HAP-1 (cell line): Measurements from ENCODE around the gene SIGLEC6.

Experiments
- DNase-seq, 2 experiments: peaks; one replicate each; pipeline ENCODE4 v3.0.0-alpha.2; 2016 to 2020; ENCODE audit warnings: low spot score in 2 of 2
- H3K27me3 ChIP-seq: fragments of 250-450 bp; sonication (Bioruptor Pico); 2 replicates; pipeline ENCODE4 v1.5.1; 2020; ENCODE audit warnings: low read depth, mild to moderate bottlenecking, moderate library complexity
- H3K36me3 ChIP-seq: fragments of 250-450 bp; sonication (Bioruptor Pico); replicated peaks from 2 replicates; pipeline ENCODE4 v1.5.1; 2020; ENCODE audit warnings: mild to moderate bottlenecking
- H3K4me1 ChIP-seq: fragments of 250-450 bp; sonication (Bioruptor Pico); 2 replicates; pipeline ENCODE4 v1.5.1; 2020; ENCODE audit warnings: mild to moderate bottlenecking
- H3K4me3 ChIP-seq: fragments of 250-450 bp; sonication (Bioruptor Pico); 2 replicates; pipeline ENCODE4 v1.5.1; 2020; ENCODE audit warnings: mild to moderate bottlenecking, moderate library complexity
- H3K9me3 ChIP-seq: fragments of 250-450 bp; sonication (Bioruptor Pico); 2 replicates; pipeline ENCODE4 v1.5.1; 2020; ENCODE audit warnings: mild to moderate bottlenecking, moderate library complexity
- in situ Hi-C: fragments of 300-500 bp; cut with MboI; formaldehyde crosslinking; loops from 3 replicates; pipeline ENCODE4 v1.14.3; 2020; ENCODE audit warnings: low sequenced_read_pairs, inconsistent platforms, mixed read lengths

Gene SIGLEC6

GRCh38 chr19:51488491-51488890 lies 43.0 kb downstream of the SIGLEC6 start:
- in situ Hi-C loops: no loop called here

DNA sequence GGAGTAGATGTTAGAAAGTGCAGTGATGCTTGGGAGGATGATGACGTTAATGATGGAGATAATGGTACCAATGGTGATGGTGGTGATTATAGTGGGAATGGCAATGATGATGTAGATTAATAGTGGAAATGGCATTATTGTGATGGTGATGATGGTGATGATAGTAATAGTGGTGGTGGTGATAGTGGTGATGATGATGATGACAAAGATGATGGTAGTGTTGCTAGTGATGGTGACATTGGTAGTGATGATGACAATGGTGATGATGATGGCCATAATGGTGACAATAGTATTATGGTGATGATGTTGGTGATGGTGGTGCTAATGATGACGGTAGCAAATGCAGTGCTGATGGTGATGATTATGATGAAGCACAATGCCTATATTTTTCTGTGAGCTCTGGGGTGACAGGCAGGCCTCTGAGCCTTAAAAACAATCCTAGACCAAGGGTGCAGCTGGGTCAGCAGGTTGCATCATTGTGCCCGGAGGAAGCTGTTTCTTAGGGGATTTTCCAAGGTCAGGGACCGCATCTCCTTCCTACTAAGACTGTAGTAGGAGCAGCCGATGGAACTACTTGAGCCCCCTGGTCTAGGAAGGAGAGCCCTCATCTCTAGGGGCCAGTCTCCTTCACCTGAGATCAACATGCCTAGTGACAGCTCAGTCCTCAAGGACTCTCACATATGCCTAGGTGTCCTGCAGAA lies 45.4 kb downstream of the SIGLEC6 start:
- Histone ChIP-seq H3K9me3 (no peaks in the 10 kb centered on the region), H3K36me3 (no peaks in the 10 kb centered on the region), H3K27me3 (no peaks in the 10 kb centered on the region), H3K4me3 (no peak overlapping the region), H3K4me1 (no peaks in the 10 kb centered on the region)
- in situ Hi-C loops: no loop called here
- no peak for DNase-seq

More at GRCh38 chr19:51488491-51488890, 43.0 kb downstream of the SIGLEC6 start:
- DNase-seq: no peak
- Histone ChIP-seq H3K27me3 (no peaks in the 10 kb centered on the region), H3K4me3 (no peak overlapping the region), H3K9me3 (no peaks in the 10 kb centered on the region), H3K36me3 (no peaks in the 10 kb centered on the region), H3K4me1 (no peaks in the 10 kb centered on the region)

GRCh38 chr19:51480590-51480989 lies 50.9 kb downstream of the SIGLEC6 start:
- H3K4me1 ChIP-seq: no peaks in the 10 kb centered on the region
- DNase-seq: peak; percentile 4 to 58

DNA sequence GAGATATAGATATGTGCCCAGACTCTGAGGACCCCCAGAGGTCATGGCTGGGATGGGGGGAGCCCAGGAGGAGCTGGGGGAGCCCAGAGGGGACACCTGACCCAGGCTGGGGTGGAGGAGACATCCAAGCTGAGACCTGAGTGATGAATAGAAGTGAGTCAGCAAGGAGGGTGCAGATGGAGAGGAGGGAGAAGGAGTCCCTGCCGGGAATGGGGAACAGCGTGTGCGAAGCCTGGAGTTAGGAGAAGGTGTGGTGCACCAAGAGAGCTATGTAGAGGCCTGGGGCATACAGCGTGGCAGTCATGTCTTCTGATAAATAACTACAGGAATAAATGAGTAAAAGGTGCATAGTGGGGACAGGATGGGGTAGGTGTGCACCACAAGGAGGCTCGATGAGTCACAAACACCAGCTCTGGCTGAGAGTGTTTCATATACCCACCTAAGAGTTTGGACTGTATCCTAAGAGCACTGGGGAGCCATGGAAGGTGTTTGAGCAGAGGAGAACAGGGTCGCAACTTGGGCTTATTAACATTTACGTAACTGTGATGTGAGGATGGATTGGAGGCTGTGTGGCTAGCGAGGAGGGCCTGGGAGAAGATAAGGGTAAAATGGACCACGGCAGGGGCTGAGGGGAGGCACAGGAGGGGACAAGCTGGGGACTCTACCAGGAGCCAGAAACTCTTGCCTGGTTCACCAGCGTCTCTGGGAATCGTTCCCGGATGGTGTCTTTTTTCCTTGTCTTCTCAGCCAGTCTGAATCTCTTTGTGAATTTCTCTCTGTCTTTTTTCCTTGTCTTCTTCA lies 51.7 kb downstream of the SIGLEC6 start:
- no peak overlapping the region for H3K4me3 ChIP-seq
- in situ Hi-C loops: no loop called here
- H3K27me3 ChIP-seq: no peaks in the 10 kb centered on the region
- no peaks in the 10 kb centered on the region for H3K9me3 ChIP-seq
- no peaks in the 10 kb centered on the region for H3K36me3 ChIP-seq
- DNase-seq: no peak
- no peaks in the 10 kb centered on the region for H3K4me1 ChIP-seq

More at GRCh38 chr19:51480590-51480989, 50.9 kb downstream of the SIGLEC6 start:
- H3K36me3 ChIP-seq: no peaks in the 10 kb centered on the region
- H3K27me3 ChIP-seq: no peaks in the 10 kb centered on the region
- in situ Hi-C loops: no loop called here
- H3K4me3 ChIP-seq: no peak overlapping the region
- no peaks in the 10 kb centered on the region for H3K9me3 ChIP-seq

DNA sequence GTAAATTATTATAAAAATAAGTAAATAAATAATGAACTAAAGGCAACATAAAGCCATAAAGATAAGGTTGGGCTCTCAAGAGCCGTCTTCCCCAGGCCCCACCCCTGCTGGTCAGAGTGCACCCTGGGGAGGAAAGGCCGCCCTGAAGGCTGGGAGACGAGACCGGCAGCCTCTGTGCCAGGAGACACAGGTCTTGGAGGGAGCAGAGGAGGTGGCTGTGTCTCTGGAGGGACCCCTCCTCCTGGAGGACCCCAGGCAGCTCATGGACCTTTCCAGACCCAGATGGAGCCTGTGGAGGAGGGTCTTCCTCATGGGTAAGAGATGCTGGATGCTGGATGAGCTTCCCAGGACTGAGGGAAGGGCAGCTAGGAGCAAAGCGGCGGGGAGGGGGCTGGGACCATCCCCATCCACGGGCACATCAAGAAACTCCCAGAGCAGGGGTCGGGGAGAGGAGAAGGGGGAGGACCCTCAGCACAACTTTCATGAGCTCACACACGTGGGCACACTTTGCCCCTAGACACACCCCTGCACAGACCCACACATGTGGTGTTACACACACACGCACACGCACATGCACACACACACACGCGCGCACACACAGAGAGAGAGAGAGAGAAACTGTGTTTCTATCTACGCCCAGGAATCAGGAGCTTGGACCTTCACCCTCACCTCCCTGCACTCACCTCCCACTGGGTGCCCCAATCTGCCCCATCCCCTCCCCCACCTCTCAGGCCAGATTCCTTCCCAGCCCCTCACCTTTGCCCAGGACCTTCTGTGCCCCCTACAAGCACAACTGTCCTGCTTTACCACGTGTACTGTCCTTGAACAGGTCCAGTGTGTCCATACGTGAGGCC lies 52.9 kb downstream of the SIGLEC6 start, which contains the start of gene CEACAM18:
Gene CEACAM18 (plus strand): TSS at position 159 of the 854 bp plus-strand sequence.
- H3K4me3 ChIP-seq: no peak within 1 kb of the TSS
- no peaks in the 10 kb centered on the region for H3K9me3 ChIP-seq
- no peaks in the 10 kb centered on the region for H3K4me1 ChIP-seq
- no peak for DNase-seq
- H3K27me3 ChIP-seq: no peaks in the 10 kb centered on the region
- H3K36me3 ChIP-seq: no peaks in the 10 kb centered on the region
- in situ Hi-C loops: no loop called here

DNA sequence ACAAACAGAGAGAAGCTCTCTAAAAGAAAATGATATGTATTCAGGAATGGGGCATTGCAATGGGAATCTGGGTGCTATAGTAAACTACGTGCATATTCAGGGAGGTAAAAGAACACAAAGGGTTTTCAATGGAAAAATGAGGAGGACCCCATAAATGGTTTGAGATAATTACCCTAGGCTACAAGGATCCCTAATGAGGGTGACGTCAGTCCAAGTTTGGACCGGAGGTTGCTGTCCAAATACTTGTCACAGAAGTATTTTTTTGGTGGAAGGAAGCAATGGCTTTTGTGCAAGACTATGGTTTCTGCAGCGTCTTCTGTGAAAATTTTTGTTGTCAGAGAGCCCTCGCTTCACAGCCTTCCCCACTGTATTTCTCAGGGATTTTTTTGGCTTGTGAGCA lies 54.1 kb downstream of the SIGLEC6 start:
- in situ Hi-C loops: no loop called here
- Histone ChIP-seq H3K4me1 (no peaks in the 10 kb centered on the region), H3K4me3 (no peak overlapping the region), H3K27me3 (no peaks in the 10 kb centered on the region), H3K9me3 (no peaks in the 10 kb centered on the region), H3K36me3 (no peaks in the 10 kb centered on the region)
- DNase-seq: no peak

GRCh38 chr19:51476164-51476563 lies 55.3 kb downstream of the SIGLEC6 start:
- in situ Hi-C loops: no loop called here
- H3K27me3 ChIP-seq: no peaks in the 10 kb centered on the region
- no peaks in the 10 kb centered on the region for H3K36me3 ChIP-seq
- H3K9me3 ChIP-seq: no peaks in the 10 kb centered on the region
- H3K4me1 ChIP-seq: no peaks in the 10 kb centered on the region
- no peak overlapping the region for H3K4me3 ChIP-seq
- DNase-seq: no peak

GRCh38 chr19:51473009-51473707 lies 58.3 kb downstream of the SIGLEC6 start:
- H3K36me3 ChIP-seq: no peaks in the 10 kb centered on the region
- no peaks in the 10 kb centered on the region for H3K4me1 ChIP-seq
- no peaks in the 10 kb centered on the region for H3K27me3 ChIP-seq
- H3K9me3 ChIP-seq: no peaks in the 10 kb centered on the region
- in situ Hi-C loops: loop anchor here (25.0 kb wide), 1 partner anchor 189 kb away; no protein-coding TSS in a partner anchor
- peak; percentile 15 to 86 for DNase-seq
- no peak overlapping the region for H3K4me3 ChIP-seq

GRCh38 chr19:51472607-51473006 lies 58.9 kb downstream of the SIGLEC6 start:
- DNase-seq: no peak
- in situ Hi-C loops: loop anchor here (25.0 kb wide), 1 partner anchor 190 kb away; no protein-coding TSS in a partner anchor
- H3K36me3 ChIP-seq: no peaks in the 10 kb centered on the region
- no peaks in the 10 kb centered on the region for H3K27me3 ChIP-seq
- H3K4me1 ChIP-seq: no peaks in the 10 kb centered on the region
- H3K9me3 ChIP-seq: no peaks in the 10 kb centered on the region
- H3K4me3 ChIP-seq: no peak overlapping the region

GRCh38 chr19:51471527-51471926 lies 59.9 kb downstream of the SIGLEC6 start:
- Histone ChIP-seq H3K4me3 (no peak overlapping the region), H3K4me1 (no peaks in the 10 kb centered on the region), H3K9me3 (no peaks in the 10 kb centered on the region), H3K36me3 (no peaks in the 10 kb centered on the region), H3K27me3 (peaks cover 7% of the 10 kb centered on the region)
- in situ Hi-C loops: loop anchor here (25.0 kb wide), 1 partner anchor 191 kb away; no protein-coding TSS in a partner anchor
- no peak for DNase-seq

DNA sequence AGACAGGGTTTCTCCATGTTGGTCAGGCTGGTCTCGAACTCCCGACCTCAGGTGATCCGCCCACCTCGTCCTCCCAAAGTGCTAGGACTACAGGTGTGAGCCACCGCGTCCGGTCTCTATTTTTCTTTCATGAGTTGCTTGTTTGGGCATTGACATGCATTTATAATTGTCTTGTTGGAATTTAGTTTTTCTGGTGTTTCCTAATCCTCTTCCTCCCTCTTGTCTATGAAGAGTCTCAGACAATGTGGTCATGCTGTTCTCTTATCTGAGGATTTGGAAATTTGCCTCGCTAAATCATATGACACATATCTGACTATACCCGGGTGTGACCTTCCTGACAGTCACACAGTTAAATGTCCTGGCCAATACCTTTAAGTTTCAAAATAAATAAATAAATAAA lies 60.5 kb downstream of the SIGLEC6 start:
- H3K4me3 ChIP-seq: no peak overlapping the region
- H3K9me3 ChIP-seq: no peaks in the 10 kb centered on the region
- in situ Hi-C loops: loop anchor here (25.0 kb wide), 1 partner anchor 191 kb away; no protein-coding TSS in a partner anchor
- no peaks in the 10 kb centered on the region for H3K36me3 ChIP-seq
- no peaks in the 10 kb centered on the region for H3K4me1 ChIP-seq
- peaks cover 13% of the 10 kb centered on the region for H3K27me3 ChIP-seq
- no peak for DNase-seq

DNA sequence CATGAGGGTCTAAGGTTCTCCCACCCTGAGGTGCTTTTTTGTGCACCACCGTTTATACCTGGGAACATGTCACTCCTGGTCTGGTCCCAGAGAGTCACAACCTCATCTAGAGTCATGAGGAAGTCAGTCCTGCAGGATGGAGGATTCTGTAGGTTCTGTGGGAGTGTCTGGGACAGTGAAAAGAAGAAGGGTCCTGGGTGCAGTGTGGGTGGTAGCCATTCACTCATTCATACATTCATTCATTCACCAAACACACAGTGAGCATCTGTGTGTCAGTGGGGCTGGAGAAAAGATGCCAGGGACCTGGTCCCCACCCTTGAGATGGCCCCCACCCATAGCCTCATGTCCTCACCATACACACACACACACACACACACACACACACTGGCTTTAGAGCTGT lies 61.8 kb downstream of the SIGLEC6 start:
- peaks cover 14% of the 10 kb centered on the region for H3K27me3 ChIP-seq
- in situ Hi-C loops: loop anchor here (25.0 kb wide), 1 partner anchor 193 kb away; no protein-coding TSS in a partner anchor
- H3K36me3 ChIP-seq: no peaks in the 10 kb centered on the region
- no peak overlapping the region for H3K4me3 ChIP-seq
- H3K4me1 ChIP-seq: no peaks in the 10 kb centered on the region
- DNase-seq: no peak
- no peaks in the 10 kb centered on the region for H3K9me3 ChIP-seq

DNA sequence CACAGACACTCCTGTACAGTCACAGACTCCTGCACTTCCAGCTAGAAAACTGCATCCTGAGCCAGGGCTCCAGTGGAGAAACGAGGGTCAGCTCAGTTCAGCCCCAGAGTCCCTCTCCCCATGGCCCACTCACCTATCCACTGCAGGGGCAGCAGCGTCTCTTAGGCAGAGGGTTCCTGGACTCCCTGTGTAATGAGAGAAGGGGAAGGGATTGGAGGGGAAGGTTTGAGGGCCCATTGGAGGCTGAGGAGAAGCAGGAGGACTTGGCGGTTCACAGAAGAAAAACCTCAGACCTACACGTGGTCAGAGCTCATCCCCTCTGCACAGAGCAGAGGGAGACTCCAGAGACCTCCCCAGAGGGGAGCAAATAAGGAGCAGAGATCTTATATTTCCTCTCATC lies 62.3 kb downstream of the SIGLEC6 start:
- Histone ChIP-seq H3K36me3 (no peaks in the 10 kb centered on the region), H3K4me3 (no peak overlapping the region), H3K27me3 (peaks cover 18% of the 10 kb centered on the region), H3K4me1 (no peaks in the 10 kb centered on the region), H3K9me3 (no peaks in the 10 kb centered on the region)
- in situ Hi-C loops: loop anchor here (25.0 kb wide), 1 partner anchor 193 kb away; no protein-coding TSS in a partner anchor
- DNase-seq: no peak
